H1 (cell line): Measurements from ENCODE around the gene ARNT2. TPM values are rescaled to one million over a fixed set of nuclear protein-coding genes. Genes with fewer than 3 reads are reported as not detected.

Experiments
- CBX8 ChIP-seq: fragments of 300-800, 300-1000 bp; sonication (generic); IDR thresholded peaks from 2 replicates; pipeline ENCODE4 v1.7.1; 2016; ENCODE audit warnings: low read depth, low read length, borderline replicate concordance
- polyA plus RNA-seq, 7 experiments: library from polyadenylated mRNA; depleted of rRNA in 3 of 7; stranded (reverse) in 5 of 7; unstranded in 2 of 7; fragments of >200 nt in 5 of 7; fragments of 200-250 nt in 2 of 7; gene quantifications; 1 replicate in 5 of 7; 2 replicates in 1 of 7; 4 replicates in 1 of 7; pipeline versions ENCODE4 v1.2.1 to v1.2.3, GENCODE V29; 2011 to 2013; ENCODE audit warnings: missing spikeins in 2 of 7, mixed read lengths in 2 of 7
- total RNA-seq: library from RNA; stranded (reverse); fragmentation: NEBNext Ultra II Directional; extraction: Animal tissue kit (Norgen Biotek cat#: 25700); gene quantifications from 2 replicates; pipeline ENCODE4 v1.2.1, GENCODE V29; 2021

Gene ARNT2
- total and polyA plus RNA-seq, 2 of the 8 experiments (the other 6 are each of a cell fraction or from before 2014, with no cell fraction given) = 9.5 to 14.6 TPM

DNA sequence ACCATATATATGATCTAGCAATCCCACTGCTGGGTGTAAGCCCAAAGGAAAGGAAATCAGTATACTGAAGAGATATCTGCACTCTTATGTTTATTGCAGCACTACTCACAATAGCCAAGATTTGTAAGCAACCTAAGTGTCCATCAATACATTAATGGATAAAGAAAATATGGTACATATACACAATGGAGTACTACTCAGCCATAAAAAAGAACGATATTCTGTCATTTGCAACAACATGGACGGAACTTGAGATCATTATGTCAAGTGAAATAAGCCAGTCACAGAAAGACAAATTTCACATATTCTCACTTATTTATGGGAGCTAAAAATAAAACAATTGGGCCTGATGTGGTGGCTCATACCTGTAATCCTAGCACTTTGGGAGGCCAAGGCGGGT is 21.9 kb upstream of the ARNT2 start (continued):
- TF ChIP-seq CBX8 = no peak
